KG1 (cell line): ENCODE measurements around the gene RGPD4.

Source experiments
- DNase-seq: peaks from one replicate; lab custom pipeline; 2025; lab: John Stamatoyannopoulos, UW

The RGPD4 gene

GRCh38 chr2:107927034-107927534 lies 100.4 kb downstream of the RGPD4 start:
- no peak for DNase-seq

GRCh38 chr2:107931412-107931811 lies 104.7 kb downstream of the RGPD4 start:
- no peak for DNase-seq

GRCh38 chr2:107932488-107932887 lies 105.8 kb downstream of the RGPD4 start:
- no peak for DNase-seq

GRCh38 chr2:107932979-107933378 lies 106.3 kb downstream of the RGPD4 start:
- no peak for DNase-seq

- no peak for DNase-seq
Observed at GRCh38 chr2:107936433-107937359, 110.0 kb downstream of the RGPD4 start.
